Right atrium auricular region (tissue), 2 donors: ENCODE data around the gene CNDP2. TPM values are rescaled to one million over a fixed set of nuclear protein-coding genes. Genes with fewer than 3 reads are reported as not detected.

Source experiments
- DNase-seq: peaks from one replicate; pipeline ENCODE4 v3.0.0-alpha.2; 2019; ENCODE audit warnings: low spot score
- H3K27ac ChIP-seq, 2 donors: fragments of 200-600 bp; sonication (generic); 1 replicate in 1 of 2; 2 replicates in 1 of 2; pipeline ENCODE4 v1.5.1; 2016 to 2019
- H3K27me3 ChIP-seq, 2 donors: fragments of 200-600 bp; sonication (generic); one replicate each; pipeline versions ENCODE4 v1.5.1 to v1.6.0; 2017 to 2019
- H3K36me3 ChIP-seq: fragments of 200-600 bp; sonication (generic); one replicate; pipeline ENCODE4 v1.5.1; 2016
- H3K4me1 ChIP-seq, 2 donors: fragments of 200-600 bp; sonication (generic); one replicate each; pipeline versions ENCODE4 v1.5.1 to v1.6.0; 2017 to 2019
- H3K4me3 ChIP-seq, 2 donors: fragments of 200-600 bp; sonication (generic); 1 replicate in 1 of 2; 2 replicates in 1 of 2; pipeline ENCODE4 v1.5.1; 2017 to 2019; ENCODE audit warnings: mild to moderate bottlenecking in 1 of 2, moderate library complexity in 1 of 2
- H3K9me3 ChIP-seq, 2 donors: fragments of 200-600 bp; sonication (generic); one replicate each; pipeline ENCODE4 v1.5.1; 2019
- CTCF ChIP-seq, 2 donors: fragments of 200-600 bp; sonication (generic); IDR thresholded peaks; one replicate each; pipeline ENCODE4 v1.5.1; 2019; ENCODE audit warnings: antibody characterized with exemption in 2 of 2
- total RNA-seq, 2 donors: library from RNA; depleted of rRNA; stranded (reverse); fragments of >200 nt; gene quantifications; one replicate each; pipeline ENCODE4 v1.1.0, GENCODE V29; 2016

CNDP2 gene
- total RNA-seq, 2 donors from 2014 or later: 31.2 to 62.6 TPM

GRCh38 chr18:74569401-74569800 lies 73.2 kb downstream of the CNDP2 start:
- H3K36me3 ChIP-seq: no peaks in the 10 kb centered on the region
- H3K4me3 ChIP-seq: no peak overlapping the region
- peaks cover 0 to 18% of the 10 kb centered on the region in 2 donors for H3K4me1 ChIP-seq
- peak overlapping the region in 1 of 2 donors; percentile 11 for H3K27ac ChIP-seq
- DNase-seq: no peak
- H3K27me3 ChIP-seq: no peaks in the 10 kb centered on the region
- H3K9me3 ChIP-seq: no peaks in the 10 kb centered on the region
- TF ChIP-seq CTCF (IDR thresholded peaks at IDR 0.05): no peak

GRCh38 chr18:74570266-74570665 lies 74.1 kb downstream of the CNDP2 start:
- Histone ChIP-seq H3K9me3 (no peaks in the 10 kb centered on the region), H3K4me1 (peaks cover 0 to 20% of the 10 kb centered on the region in 2 donors), H3K27me3 (no peaks in the 10 kb centered on the region), H3K4me3 (no peak overlapping the region), H3K27ac (no peak overlapping the region), H3K36me3 (no peaks in the 10 kb centered on the region)
- no peak for DNase-seq
- no peak for TF ChIP-seq CTCF (IDR thresholded peaks at IDR 0.05)

GRCh38 chr18:74571895-74572680 lies 75.9 kb downstream of the CNDP2 start:
- no peaks in the 10 kb centered on the region for H3K9me3 ChIP-seq
- no peaks in the 10 kb centered on the region for H3K27me3 ChIP-seq
- H3K36me3 ChIP-seq: no peaks in the 10 kb centered on the region
- H3K27ac ChIP-seq: peak overlapping the region; percentile 19 to 43
- TF ChIP-seq CTCF (IDR thresholded peaks at IDR 0.05): no peak
- no peak overlapping the region for H3K4me3 ChIP-seq
- H3K4me1 ChIP-seq: peaks cover 0 to 20% of the 10 kb centered on the region in 2 donors
- DNase-seq: peak; percentile 61

- no peak overlapping the region for H3K4me3 ChIP-seq
- H3K27ac ChIP-seq: no peak overlapping the region
- no peak for TF ChIP-seq CTCF (IDR thresholded peaks at IDR 0.05)
- peaks cover 0 to 20% of the 10 kb centered on the region in 2 donors for H3K4me1 ChIP-seq
- no peak for DNase-seq
- no peaks in the 10 kb centered on the region for H3K27me3 ChIP-seq
- H3K9me3 ChIP-seq: no peaks in the 10 kb centered on the region
- no peaks in the 10 kb centered on the region for H3K36me3 ChIP-seq
Measured at GRCh38 chr18:74573053-74573452, 76.9 kb downstream of the CNDP2 start.

Other genes with a start within 250 kb of the CNDP2 start
- 10 to 100 TPM; 71.3 to 73.5 TPM for gene CYB5A, start 204.4 kb upstream of the CNDP2 start, total RNA-seq
- not detected for gene C18orf63, start 180.5 kb upstream of the CNDP2 start, total RNA-seq
- 1 to 10 TPM in 1 of 2 donors, not detected in 1; 2.6 TPM for gene DIPK1C, start 39.1 kb upstream of the CNDP2 start, total RNA-seq
- not detected for gene CNDP1, start 38.1 kb downstream of the CNDP2 start, total RNA-seq
- 1 to 10 TPM; 7.8 to 8.7 TPM for gene ZNF407, start 101.5 kb downstream of the CNDP2 start, total RNA-seq